HTERT RPE-1 (cell line): ENCODE results near the gene MRPL58.
"Not testable (repeated sequence)": the region's sequence is repeated elsewhere in the genome, so short reads cannot be mapped to it uniquely, and the experiment has no call there.

Experiments
- in situ Hi-C: fragments of 300-500 bp; cut with MboI; formaldehyde crosslinking; loops from 4 replicates; pipeline ENCODE4 v1.14.3; 2020; ENCODE audit warnings: low sequenced_read_pairs

Gene MRPL58

DNA sequence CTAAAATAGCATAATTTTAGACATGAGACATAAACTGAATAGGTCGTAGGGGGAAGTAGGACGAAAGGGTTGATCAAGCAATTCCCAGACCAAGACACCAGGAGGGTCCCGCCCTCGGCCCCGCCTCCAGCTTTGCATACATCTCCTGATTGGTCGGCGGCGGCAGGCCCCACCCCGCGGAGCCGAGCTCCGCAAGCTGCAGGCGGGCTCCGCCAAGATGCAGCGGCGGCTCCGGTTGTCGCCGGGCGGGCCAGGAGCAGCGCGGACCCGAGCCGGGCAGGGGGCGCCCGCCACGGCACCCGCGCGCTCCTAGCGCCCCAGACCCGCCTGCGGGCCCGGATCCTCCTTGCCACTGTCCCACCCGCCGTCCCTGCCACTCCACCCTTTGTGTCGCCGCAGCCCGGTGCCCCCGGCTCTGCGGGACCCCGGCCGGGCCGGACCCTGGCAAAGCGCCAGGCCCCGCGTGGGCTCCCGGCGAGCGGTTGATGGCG is 25.0 kb upstream of the MRPL58 start, which contains the start of gene CDR2L:
CDR2L (plus strand) TSS at position 215 of the 491 bp plus-strand sequence. CDS start 412 bp downstream, outside the sequence.
- in situ Hi-C loops: no loop called here

DNA sequence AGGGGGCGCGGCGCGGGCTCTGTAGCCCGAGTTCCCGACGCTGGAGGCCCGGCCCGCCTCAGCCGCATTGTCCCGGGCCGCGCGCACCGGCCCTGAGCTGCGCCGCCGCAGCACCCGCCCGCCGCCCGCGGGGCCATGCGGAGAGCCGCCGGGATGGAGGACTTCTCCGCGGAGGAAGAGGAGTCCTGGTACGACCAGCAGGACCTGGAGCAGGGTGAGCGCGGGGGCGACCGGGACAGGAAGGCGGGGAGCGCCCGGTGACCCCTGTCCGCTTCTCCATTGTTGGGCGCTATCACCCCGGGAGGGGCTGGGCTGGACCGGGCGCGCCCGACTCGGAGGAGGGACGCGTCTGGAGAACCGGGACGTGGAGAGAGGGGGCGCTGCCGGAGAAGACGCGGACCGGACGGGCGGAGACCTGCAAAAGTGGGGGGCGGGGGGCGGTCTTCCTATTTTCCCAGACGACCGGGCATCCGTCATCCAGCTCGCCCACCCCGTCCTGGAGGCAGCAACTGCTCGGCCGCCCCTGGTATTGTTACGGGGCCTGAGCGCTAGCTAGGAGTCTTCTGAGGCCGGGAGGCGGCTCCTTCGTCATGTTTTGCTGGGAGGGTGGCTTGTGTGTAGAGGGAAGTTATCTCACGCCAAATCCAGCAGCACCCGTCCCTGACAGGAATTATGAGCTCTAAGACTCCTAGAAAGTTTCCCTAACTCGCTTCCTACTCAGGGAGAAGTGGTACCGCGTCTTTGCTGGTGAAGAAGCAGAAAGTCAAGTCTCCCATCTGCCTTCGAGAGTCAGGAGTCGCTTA is 24.4 kb upstream of the MRPL58 start:
- in situ Hi-C loops: no loop called here

DNA sequence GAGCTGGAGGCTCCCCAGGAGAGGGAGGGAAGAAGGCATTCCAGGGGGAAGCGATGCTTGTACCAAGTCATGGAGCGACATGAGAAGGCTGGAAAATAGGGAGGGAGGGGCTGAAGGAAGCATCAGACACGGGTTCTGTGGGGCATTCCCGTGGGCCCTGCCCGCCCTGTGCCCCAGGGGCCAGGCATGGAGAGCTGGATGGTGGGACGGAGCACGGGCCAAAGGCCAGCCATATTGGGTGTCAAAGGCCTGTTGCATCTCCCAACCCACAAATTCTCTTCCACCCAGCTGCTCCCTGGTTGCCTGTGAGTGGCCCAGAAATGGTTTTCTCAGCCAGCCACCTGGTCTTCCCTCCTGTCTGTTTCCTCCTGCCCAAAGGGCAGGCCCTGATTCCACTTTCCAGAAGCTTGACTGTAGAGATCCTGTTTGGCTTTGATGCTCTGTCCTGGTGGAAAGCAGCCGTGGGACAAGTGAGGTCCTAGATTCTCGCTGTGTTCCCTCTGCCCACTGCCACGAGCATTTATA is 21.8 kb upstream of the MRPL58 start:
- in situ Hi-C loops: no loop called here

DNA sequence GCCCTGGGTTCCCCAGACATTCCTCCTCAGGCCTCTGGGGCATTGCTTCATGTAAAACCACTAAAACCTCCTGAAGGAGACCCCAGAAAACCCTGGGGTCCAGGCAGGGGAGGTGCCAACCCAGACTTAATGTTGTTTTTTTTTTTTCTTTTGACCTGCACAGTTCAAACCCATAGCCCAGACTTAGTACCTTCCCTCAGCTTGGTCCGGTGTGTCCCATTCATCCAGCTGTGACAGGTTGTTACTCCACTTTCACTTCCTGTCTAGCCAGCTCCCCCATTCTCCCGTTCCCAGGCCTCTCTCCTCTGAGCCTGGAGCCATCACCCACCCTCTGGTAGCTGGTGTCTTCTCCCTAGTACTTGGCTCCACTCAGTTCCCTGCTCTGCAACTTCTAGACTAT is 20.2 kb upstream of the MRPL58 start:
- in situ Hi-C loops: no loop called here

DNA sequence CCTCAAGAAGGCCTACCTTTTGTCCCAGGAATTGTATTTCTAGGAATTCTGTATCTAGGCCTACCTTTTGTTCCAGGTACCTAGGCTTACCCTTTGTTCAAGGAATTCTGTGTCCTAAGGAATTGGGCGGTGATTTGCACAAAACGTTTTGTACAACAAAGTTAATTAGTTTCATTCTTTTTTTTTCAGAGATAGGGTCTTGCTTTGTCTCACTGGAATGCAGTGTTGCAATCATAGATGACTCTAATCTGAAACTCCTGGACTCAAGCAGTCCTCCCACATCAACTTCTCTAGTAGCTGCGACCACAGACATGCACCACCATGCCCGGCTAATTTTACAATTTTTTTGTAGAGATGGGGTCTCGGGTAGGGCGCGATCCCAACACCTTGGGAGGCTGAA is 18.0 kb upstream of the MRPL58 start:
- in situ Hi-C loops: no loop called here

DNA sequence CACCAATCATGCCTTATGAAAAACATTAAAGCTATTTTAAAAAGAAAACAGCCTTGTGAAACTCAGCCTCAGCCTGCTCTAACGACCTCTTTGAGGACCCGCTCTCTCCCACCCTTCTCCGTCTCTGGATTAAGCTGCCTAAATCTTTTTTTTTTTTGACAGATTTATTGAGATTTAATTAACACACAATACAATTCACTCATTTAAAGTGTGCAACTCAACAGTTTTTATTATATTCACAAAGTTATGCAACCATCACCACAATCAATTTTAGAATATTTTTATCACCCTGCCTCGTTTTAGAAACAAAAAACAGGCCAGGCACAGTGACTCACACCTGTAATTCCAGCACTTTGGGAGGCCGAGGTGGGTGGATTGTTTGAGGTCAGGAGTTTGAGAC is 16.6 kb upstream of the MRPL58 start:
- in situ Hi-C loops: no loop called here

DNA sequence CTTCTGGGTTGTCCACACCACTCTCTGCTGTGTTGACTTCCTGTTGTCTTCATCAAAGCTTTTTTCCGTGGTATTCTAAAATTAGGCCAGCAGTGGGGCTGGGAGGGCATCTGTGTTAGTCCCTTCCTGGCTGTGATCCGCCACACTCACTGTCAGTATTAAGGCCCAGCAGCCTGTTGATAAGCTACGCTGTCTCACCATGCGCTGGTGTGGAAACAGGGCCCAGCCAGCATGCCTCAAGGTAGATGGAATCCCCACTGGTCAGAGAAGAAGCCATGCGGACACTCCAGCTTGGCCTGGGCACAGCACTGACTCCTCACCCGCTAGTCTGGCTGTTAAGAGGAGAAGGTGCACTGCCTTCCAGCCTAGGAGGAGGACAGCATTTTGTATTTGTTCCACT is 13.7 kb upstream of the MRPL58 start:
- in situ Hi-C loops: no loop called here

DNA sequence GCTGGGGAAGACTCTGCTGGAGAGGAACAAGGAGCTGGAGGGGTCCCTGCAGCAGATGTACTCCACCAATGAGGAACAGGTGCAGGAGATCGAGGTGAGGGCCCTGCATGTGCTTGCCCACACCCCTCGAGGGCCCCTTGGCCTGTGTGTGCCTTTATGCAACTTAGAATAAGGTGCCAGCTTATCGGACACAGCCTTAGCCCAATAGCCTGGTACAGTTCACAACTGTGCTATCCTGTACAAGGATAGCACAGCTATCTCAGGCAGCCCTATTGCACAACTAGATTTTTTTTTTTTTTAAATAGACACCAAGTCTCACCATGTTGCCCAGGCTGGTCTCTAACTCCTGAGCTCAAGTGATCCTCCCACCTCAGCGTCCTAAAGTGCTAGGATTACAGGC is 12.9 kb upstream of the MRPL58 start:
- in situ Hi-C loops: no loop called here

DNA sequence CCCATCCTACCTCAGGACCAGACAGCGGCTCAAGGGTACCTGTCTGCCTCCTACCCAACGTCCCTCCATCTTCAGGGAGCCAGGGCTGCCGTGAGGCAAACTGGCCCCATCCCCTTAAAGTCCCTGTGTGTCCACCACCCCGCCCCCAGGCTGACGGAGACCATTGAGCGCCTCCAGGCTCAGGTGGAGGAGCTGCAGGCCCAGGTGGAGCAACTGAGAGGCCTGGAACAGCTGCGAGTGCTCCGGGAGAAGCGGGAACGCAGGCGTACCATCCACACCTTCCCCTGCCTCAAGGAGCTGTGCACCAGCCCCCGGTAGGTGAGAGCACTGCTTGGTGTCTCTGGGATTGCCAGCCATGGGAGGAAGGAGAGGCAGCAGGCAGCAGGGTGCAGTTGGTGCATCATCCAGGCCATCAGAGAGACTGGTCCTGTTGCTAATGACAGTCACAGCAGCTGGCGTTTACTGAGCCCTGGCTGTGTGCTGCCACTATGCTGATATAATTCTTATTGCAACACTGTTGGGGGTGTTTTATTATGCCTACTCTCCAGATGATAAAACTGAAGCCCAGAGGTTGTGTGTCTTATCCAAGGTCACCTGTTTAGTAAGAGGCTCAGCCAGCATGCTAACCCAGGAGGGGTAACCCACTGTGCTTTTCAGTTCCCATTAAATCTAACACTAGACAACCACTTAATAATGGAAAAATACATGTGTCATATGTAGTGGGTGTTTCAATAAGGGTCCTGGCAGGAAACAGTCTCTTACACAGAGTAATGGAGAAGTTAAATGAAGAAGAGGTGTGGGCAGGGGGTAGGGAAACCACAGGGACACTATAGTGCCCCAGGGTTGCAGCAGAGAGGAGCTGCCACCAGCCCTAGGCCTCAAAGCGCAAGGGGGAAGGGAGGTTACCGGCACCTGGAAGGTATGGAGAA is 10.3 kb upstream of the MRPL58 start:
- in situ Hi-C loops: no loop called here

DNA sequence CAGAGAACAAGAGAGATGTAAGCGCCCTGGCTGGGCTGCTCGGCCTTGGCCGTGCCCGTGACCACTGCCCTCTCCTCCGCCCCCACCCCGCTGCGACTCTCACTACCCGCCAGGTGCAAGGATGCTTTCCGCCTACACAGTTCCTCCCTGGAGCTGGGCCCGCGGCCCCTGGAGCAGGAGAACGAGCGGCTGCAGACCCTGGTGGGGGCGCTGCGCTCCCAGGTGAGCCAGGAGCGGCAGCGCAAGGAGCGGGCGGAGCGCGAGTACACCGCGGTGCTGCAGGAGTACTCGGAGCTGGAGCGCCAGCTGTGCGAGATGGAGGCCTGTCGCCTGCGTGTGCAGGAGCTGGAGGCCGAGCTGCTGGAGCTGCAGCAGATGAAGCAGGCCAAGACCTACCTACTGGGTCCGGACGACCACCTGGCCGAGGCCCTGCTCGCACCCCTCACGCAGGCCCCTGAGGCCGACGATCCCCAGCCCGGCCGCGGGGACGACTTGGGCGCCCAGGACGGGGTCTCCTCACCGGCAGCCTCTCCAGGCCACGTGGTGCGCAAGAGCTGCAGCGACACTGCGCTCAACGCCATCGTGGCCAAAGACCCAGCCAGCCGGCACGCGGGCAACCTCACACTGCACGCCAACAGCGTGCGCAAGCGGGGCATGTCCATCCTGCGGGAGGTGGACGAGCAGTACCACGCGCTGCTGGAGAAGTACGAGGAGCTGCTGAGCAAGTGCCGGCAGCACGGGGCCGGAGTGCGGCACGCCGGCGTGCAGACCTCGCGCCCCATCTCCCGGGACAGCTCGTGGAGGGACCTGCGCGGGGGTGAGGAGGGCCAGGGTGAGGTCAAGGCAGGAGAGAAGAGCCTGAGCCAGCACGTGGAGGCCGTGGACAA is 9.2 kb upstream of the MRPL58 start:
- in situ Hi-C loops: no loop called here

DNA sequence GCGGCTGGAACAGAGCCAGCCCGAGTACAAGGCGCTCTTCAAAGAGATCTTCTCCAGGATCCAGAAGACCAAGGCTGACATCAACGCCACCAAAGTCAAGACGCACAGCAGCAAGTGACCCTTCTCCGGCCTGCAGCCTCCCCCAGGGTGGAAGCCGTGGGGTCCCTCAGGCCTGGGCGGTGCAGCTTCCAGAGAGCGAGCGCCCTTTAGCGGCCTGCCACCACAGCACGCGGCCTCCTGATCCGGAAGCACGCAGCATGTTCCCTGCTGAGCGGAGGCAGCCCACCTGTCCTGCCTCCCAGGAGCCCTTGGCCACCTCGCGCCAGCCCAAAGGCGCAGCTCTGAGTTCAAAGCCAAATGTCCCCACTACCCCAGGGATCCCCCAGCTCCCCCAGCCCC is 8.5 kb upstream of the MRPL58 start:
- in situ Hi-C loops: no loop called here

DNA sequence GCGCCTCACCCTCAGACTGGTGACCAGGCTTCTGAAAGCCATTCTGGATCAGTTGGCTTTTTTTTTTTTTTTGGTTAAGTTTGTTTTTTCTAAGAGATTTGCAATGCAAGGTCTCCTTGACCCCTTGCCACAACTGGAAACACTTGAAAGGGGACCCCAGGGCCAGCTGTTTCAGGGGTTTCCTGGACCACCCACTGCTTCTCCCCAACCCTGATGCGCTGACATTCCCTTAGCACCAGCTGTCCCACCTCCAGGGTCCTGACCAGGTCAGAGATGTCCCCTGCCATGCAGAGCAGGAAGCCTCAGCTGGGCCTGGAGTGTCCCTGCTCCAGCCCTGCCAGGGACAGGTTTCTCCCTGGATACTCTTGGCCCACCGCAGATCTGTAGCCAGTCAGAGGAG is 8.1 kb upstream of the MRPL58 start:
- in situ Hi-C loops: no loop called here

DNA sequence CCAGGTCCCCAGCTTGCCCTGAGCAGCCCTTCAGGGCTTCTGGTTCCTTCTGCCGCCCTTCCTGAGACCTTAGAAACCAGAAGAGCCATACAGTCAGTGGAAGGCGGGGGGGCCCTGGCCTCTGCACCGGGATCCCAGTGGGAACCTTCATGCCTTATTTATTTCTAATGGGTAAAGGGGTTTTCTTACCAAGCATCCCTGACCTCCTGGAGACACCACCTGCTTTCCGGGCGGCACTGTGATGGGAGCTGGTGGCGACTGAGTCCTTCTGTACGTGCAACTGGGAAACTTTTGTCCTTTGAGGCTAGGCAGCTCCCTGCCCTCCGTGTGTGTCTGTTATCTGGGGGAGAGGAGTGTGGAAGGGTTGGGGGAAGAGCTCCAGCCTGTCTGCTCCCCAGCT is 7.2 kb upstream of the MRPL58 start:
- in situ Hi-C loops: no loop called here

DNA sequence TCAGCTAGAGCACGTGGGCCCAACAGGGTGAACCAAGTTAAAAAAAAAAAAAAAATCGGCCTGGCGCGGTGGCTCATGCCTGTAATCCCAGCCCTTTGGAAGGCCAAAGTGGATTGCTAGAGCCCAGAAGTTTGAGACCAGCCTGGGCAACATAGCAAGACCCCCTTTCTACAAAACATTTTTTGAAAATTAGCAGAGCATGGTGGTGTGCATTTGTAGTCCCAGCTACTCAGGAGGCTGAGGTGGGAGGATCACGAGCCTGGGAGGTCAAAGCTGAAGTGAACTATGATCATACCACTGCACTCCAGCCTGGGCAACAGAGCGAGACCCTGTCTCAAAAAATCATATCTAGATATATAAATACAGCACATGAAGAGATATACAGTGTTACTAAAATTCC is 6.4 kb upstream of the MRPL58 start:
- in situ Hi-C loops: not testable (repeated sequence)

DNA sequence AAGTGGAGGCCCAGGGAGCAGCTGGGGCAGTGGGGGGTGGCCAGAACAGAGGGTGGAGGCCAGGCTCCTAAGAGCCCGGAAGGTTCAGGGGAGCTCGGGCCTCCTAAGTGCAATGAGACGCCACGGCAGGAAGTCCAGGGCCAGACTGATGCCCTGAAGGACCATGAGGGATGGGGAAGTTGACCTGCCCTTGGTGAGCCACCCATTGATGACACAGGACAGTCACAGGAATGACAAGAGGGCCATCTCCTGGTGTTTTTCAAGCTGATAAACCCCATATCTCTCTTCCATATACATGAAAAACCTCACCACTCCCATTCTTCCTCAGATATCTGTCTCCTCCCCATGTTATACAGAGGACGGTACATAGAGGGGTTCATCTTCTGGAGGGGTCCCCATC is 5.8 kb upstream of the MRPL58 start:
- in situ Hi-C loops: no loop called here

DNA sequence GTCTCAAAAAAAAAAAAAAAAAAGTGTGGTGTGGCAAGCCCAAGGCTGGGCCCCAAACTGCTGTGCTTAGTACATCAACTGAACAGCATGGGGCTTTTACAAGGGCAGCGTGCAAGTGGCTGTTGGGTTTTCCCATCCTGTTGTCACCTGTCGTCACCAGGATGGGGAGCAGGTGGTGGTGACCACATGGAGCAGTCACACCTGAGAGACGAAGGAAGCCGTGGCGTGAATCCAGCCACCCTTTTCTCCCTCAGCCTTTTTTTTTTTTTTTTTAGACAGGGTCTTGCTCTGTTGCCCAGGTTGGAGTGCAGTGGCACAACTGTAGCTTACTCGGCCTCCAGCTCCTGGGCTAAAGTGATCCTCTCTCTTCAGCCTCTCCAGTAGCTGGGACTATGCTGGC is 4.1 kb upstream of the MRPL58 start:
- in situ Hi-C loops: no loop called here

DNA sequence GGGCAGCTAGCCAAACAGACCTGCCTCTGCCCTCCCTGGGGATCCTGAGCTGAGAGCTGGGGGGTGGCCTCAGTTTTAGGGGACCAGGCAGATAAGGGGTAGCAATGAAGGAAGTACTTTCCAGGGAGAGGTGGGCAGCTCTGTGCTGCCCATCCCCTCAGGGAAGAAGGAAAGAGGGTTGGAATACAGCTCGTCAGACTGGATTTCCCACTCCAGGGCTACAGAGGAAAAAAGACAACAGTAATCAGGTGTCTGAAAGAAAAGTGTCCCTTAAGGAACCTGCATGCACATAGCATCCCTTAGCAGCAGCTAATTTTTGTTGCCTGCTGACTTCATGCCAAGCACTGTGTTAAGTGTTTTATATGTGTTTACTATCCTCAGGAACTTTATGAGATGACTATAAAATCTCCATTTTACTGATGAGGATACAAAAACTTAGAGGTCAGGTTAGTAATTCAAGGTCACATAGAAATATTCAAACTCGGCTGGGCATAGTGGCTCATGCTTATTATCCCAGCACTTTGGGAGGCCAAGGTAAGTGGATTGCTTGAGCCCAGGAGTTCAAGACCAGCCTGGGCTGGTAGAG is 3.2 kb upstream of the MRPL58 start:
- in situ Hi-C loops: no loop called here

DNA sequence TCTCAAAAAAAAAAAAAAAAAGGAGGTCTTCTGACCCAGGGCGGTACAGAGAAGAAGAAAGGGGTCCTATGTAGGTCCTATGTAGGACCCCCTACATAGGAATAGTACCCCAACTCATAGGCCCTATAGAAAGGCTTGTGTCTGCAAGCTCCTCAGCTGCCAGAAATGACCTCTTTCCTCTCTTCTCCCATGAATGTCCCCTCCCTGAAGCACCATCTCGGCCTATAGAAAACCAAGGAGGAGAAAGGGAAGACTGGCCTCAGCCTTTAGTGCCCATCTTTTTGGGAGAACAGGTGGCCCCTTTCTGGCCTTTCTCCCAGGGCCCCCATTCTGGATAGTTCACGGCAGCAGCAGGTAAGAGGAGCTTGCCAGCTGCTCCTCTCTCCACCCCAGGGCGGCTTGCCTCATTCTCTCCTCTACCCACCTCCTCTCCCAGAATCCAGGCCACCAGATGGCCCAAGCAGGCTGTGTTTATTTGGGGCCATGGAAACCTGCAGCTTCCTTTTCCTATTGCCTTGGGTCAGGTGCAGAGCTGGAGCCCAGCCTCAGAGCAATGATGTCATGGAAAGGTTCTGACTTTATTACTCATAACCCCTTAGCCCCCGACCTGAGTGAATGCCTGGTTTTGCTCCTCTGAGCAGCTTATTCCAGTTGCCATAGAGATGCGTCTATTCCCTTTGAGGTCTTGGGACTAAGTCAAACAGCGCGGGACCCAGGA is 1.6 kb upstream of the MRPL58 start:
- in situ Hi-C loops: no loop called here

DNA sequence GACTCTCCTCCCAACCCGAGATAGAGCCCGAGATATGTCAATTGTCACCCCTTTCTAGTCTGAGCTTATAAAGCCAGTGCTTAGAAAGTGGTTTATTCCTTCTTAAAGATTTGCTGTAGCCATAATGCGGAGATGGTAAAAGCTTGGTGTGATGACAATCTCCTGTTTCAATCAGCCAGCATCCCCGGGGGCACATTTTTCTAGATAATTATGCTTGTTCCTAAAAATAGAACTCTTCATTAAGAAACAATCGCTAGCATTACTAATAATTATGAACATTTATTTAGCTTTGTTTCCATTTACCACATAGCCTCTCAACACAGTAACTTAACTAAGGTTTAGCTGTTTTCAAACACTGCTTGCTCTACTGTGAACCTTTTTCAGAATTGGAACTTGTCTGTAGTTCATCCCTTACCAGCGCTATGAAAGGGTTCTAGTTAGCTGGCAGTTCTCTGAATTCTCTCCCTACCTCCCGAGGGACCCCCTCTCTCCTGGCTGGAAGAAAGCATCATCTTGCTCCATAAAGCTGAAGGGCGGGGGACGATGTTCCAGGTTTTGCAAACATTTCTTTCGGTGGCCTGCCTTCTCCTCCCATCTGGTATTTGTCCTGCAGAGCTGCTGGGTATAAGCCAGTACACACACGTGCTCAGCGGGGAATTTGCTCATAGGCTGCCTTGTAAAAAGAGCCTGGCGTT is 922 bp upstream of the MRPL58 start:
- in situ Hi-C loops: no loop called here
